Measurements from ENCODE around the gene RAB11FIP3.

The RAB11FIP3 gene

DNA sequence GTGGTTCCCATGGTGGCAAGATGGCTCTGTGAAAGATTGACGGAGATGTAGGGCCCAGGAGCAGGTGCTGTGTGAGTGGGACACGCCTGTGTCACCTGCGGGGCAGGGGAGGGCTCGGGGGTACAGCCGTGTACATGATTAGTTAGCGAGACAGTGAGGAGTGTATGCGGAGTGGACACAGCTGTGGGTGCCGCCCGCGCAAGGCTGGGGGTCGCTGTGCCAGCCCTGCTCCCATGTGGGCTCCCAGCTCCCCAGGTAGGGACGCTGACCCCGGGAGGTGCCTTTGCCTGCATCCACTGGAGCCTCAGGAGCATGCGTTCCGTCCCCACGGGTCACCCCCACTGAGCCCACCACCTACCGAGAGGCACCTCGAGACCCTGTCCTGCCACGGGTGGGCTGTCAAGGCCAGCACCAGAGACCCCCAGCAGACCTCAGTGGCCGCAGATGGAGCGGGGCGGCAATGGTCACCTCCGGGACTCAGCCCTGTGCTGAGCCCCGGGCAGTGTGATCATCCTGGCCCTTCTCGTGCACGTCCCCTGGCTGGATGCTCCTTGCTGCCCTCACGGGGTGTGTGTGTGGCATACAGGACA, 109.5 kb downstream of the RAB11FIP3 start:
- no peak for DNase-seq

DNA sequence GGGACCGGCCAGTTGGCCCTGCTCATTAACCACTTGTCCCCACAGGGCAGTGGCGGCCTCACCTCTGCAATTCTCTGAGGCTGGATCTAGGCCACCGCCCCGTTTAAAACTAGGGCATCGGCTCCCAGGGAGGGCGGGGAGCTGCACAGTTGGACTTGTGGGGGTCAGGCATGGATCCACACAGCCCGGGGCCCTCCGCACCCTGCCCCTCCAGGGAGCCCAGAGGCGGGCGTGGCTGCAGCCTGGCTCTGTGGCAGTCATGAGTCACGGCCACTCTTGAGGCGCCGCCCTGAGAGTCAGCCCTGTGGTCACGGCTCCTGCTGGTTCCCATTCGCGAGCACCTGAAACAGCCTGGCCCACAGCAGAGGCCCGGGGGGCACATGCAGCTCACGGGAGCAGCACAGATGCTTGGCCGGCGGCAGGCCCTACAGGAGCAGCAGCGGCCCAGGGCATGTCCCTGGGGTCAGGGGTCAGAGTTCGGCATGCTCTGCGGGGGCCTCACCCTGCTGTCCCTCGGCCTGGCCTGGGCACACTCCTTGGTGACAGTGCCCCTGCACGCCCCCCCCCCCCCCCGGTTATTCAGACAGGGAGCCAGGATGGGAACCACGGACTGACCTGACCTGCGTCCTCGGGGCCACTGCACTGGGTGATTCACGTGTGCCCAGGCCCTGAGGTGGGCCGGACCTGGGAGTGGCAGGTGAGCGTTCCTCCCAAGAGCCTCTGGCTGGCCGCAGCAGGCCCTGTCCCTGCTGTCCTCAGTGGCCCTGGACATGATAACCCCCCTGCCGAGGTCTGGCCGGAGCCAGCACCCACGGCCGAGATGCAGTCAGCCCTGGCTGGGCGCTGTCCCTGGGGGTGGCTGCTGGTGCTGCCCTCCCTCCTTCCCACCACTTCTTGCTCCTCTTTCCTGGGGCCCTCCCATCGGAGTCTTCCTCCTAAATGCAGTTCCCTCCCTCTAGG, 110.3 kb downstream of the RAB11FIP3 start:
- peak in 1 of 2 donors; percentile 23 for DNase-seq

DNA sequence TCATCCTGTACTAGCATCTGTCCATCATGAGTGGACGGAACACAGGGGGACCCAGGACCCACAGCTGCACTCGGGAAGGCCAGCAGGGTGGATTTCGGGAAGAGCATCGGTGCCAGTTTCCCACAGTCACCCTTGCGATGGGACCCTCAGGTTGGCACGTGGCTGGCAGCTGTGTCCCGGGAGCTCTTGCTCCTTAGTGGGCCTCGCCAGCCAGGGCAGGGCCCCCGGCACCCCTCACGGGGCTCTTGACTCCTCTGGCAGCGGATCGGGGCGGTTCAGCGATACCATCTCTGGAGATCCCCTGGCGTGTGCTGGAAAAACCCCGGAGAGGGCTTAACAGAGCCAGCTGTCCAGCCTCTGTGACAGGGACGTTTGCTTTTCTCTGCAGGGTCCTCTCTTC, 111.3 kb downstream of the RAB11FIP3 start:
- no peak for DNase-seq

DNA sequence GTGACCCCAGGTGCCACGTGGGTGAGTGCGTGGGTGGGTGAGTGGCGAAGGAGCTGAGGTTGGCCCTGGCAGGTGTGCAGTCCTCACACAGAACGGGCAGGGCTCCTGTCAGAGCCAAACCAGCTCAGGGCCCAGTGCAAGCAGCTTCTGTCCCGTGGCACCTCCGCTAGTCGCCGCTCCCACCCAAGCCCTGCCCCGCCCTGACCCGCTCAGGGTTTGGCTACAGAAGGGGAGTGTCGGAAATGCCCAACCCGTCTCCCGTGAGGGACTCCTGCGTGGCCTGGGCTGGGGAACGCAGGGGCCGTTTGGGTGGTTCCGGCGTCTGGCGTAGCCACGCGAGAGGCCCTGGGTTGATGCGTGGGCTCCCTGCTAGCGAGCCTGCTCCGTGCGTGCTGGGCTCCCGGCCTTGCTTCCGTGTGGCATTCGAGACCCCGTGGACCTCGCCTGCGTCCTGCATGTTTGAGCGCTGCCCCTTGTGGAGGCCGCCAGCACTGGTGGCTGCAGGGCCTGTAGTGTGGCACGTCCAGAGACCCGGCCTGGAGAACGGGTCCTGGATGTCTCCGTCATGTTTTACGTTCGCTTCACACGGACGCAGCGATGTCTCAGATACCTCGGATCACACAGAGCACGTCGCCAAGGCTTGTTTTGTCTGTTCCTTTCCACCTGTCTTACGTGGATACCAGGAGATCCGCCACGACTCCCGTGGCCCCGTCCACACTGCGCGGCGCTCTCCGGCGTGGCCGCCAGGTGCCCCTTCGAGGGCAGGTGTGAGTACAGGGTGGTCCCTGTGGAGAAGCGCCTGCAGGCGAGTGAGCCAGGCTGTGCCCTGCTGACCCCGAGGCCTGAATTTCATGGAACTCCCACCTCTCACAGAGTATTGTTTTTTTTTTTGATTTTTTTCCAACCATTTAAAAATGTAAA, 112.2 kb downstream of the RAB11FIP3 start:
- DNase-seq = no peak

- no peak for DNase-seq
Measured at GRCh38 chr16:539901-540530, 114.6 kb downstream of the RAB11FIP3 start.

DNA sequence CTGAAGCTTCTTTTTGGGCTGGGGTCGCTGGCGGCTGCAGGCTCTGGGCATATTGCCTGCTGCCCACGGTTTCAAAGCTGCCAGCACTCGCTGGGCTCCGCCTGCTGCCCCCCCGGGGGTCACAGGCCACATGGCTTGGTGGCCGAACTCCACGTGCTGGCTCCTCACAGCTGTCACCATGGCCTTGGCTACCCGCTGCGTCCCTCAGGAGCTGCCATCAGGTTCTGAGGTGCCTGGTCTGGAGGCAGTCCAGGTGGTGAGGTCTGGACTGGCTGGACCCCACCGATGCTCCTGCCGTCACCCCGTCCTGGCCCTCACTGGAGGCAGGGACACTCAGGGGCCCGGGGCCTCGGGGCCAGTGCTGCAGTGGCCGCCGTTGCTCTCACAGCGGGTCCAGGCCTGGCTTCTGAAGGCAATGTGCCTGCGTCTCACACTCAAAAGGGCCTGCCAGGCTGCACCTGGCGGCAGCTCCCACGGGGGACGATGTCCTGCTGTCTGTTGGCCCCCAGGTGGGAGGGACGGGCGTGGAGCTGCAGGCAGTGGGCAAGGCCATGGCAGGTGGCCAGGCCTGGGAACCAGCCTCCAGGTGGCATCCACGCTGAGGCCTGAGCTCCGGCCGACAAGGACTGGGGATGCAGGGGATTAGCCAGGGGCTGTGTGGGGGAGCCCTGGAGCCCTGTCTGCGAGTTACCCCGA, 115.3 kb downstream of the RAB11FIP3 start:
- no peak for DNase-seq

DNA sequence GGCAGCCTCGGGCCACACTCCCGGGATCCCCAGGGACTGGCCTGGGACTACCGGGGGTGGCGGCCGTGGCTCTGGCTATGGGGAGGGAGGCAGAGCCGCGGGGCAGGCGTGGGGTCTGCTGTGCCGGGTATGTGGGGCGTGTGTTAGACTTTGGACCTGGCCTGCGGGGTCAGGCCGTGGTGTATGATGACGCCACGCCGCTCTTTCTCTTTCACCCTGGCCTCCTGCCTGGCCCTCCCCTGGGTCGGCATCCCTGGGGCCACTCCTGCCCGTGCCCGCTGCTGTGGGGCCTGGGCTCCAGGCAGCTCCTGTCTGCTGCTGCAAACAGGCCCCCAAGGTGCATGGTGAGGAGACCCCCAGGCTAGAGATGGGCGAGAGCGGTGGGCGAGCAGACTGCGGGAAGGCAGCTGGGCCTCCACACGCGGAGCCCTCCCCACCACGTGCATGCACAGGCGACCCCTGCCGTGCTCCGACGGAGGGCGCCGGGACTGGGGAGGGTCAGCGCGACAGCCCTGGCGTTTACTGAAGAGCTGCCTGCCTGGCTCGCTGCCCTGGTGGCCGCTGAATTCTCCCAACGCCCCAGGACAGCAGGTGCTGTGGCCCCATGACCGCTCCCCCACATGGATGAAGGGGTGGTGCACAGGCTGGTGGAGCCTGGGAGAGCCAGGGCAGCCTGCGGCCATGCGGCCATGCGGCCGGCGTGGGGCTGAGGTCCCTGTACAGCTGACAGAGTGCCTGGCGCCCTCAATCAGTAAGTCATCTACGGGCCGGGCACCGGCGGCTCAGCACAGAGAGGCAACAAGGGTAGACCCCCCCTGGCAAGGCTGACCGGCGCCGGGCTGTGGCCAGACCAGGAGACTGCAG, 118.1 kb downstream of the RAB11FIP3 start:
- no peak for DNase-seq

DNA sequence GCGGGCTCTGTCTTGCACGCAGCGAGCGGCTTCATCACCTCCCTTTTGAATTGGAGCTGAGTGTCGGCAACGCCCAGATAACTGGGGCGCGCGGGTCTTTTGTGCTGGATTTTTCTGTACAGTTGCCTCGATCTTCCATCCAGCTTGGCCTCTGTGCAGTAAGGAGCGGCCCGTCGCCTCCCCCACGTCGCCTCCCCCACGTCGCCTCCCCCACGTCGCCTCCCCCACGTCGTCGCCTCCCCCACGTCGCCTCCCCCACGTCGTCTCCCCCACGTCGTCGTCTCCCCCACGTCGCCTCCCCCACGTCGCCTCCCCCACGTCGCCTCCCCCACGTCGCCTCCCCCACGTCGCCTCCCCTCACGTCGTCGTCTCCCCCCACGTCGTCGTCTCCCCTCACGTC, 119.1 kb downstream of the RAB11FIP3 start:
- no peak for DNase-seq

- DNase-seq = no peak
Measured at GRCh38 chr16:546909-547770, 121.7 kb downstream of the RAB11FIP3 start.

- no peak for DNase-seq
Measured at GRCh38 chr16:548586-548985, 123.1 kb downstream of the RAB11FIP3 start.

GRCh38 chr16:549544-550263, 124.3 kb downstream of the RAB11FIP3 start:
- DNase-seq = no peak

DNA sequence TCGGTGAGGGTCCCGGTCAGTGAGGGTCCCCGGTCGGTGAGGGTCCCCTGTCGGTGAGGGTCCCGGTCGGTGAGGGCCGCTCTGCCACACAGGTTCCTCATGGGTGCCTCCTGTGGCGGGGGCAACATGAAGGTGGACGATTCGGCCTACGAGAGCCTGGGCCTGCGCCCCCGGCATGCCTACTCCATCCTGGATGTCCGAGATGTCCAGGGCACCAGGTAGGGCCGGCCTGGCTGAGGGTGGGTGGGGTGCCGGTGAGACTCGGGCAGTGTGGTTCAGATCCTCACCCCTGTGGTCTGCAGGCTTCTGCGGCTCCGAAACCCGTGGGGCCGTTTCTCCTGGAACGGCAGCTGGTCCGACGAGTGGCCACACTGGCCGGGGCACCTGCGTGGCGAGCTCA, 125.8 kb downstream of the RAB11FIP3 start:
- no peak for DNase-seq

DNA sequence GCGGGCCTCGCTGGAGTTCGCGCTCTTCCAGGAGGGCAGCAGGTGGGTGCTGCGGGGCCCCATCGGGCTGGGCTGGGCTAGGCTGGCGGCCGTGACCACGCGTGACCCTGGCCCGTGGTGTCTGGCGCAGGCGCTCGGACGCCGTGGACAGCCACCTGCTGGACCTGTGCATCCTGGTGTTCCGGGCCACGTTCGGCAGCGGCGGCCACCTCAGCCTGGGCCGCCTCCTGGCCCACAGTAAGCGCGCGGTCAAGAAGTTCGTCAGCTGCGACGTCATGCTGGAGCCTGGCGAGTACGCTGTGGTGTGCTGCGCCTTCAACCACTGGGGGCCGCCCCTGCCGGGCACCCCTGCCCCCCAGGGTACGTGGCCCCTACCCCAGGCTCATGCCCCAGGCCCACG, 126.7 kb downstream of the RAB11FIP3 start:
- DNase-seq = no peak

- DNase-seq = no peak
Measured at GRCh38 chr16:553601-554296, 128.3 kb downstream of the RAB11FIP3 start.

DNA sequence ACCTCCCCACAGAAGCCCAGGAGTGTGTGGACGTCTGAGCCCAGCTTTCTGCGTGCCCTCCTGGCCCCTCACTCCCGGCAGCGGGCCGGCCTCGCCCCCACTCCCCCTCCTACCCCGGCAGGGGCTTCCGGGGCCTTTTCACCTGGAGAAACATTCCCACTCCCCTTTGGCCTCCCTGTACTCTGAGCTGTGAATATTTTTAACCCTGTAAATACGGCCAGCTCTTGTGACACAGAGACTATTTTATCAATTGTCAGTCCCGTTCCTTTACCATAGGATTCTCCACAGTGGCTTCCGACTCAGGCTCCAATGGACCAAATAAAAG, 128.8 kb downstream of the RAB11FIP3 start:
- DNase-seq = no peak

DNA sequence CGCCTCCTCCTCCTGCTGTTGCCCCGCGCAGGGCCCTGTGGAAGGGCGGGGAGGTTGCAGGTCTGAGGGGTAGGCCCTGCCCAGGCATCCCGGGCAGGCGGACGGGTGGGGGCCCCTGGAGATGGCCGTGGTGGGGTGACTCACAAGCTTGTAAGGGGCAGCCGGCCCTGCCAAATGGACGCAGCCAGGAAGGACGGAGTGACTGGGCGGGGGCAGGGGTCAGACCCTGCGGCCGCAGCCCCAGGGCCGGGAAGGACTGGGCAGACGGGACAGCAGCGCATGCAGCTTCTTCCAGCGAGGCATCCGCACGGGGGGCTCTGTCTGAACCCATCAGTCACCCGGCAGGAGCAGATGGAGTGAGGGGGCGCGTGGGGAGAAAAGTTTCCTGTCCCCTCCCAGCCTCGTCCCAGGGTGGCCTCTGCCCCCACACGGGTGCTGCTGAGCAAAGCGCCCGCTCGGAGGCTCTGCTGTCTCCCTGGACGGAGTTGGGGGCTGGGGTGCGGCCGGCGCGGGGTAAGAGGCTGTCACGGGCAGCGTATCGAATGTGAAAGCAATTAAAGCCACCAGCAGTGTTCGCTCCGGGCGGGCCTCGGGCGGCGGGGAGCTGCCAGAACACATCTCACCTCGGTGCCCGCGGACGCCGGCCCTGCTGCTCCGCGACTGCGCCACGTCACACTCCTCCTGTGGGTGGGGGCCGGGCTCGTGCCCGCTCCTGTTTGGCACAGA, 129.4 kb downstream of the RAB11FIP3 start:
- DNase-seq = no peak

DNA sequence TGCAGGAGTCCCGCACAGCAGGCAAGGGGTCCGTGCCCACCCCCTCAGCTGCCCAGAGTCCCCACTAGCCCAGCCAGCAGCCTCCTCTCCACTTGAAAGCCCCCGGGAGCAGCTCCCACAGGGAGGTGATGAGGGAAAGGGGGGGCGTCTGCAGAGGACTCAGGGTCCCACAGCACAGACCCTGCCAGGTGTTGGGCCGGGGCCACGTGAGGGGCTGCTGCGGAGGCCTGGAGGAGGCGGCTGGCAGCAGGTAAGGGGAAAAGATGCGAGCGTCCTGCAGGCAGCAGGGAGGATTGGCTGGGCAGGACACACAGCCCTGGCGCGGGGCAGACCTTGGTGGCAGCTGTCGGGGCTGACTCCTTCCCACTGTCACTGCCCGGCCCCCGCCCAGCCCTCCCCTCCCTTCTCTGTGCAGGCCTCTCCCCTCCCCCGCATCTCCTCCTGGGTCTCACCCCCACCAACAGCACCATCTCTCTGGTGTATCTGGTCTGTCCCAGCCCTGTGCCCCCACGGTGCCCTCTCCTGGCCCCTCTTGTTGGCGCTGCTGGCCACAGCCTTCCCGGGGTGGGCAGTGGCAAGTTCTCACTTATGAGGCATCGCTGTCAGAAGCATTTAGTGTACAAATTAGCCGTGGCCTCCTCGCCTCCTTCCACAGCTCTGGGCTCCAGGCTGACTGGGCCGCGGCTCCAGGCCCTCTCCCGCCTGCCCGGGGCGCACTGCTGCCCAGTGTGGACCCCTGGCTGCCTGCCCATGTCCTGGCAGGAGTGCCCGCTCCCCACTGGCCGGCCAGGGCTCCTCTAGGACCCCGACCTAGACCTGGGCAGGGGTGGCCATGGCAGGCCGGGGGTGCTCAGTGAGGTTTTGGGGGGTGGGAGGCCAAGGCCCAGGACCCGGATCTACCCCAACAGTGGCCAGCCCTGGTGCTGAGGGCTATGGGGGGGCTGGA, 130.4 kb downstream of the RAB11FIP3 start:
- DNase-seq = no peak
